H1 (cell line): ENCODE results near the gene PLEKHN1. TPM values are rescaled to one million over a fixed set of nuclear protein-coding genes. Genes with fewer than 3 reads are reported as not detected.

Experiments
- CTCF ChIA-PET: fragments of 300-600 bp; sonication (Branson Sonifier 250); formaldehyde crosslinking; loops from one replicate; lab custom pipeline; 2021; ENCODE audit not compliant: partially characterized antibody; lab: Charles Lee
- POLR2A ChIA-PET: fragments of 300-600 bp; sonication (Branson Sonifier 250); formaldehyde crosslinking; loops from one replicate; lab custom pipeline; 2021; ENCODE audit warnings: inconsistent platforms; ENCODE audit not compliant: partially characterized antibody; lab: Charles Lee
- DNase-seq, 2 experiments: peaks; one replicate each; pipeline versions ENCODE4 v3.0.0 to v3.0.0-alpha.2; 2010 to 2022; ENCODE audit warnings: low spot score in 2 of 2, low read depth in 1 of 2, mixed read lengths in 1 of 2
- FAIRE-seq: peaks from 2 replicates; lab custom pipeline; 2011; peaks lifted over from hg19 to GRCh38; lab: Jason Lieb, UNC
- H2AFZ ChIP-seq: 2 replicates; pipeline ENCODE4 v1.8.1; 2012; ENCODE audit warnings: low read length, inconsistent platforms
- H2AK5ac ChIP-seq: 2 replicates; pipeline ENCODE4 v1.6.1; 2013; ENCODE audit warnings: low read depth, low read length
- H2BK120ac ChIP-seq: replicated peaks from 2 replicates; pipeline ENCODE3; 2013; ENCODE audit warnings: low read depth, low read length, inconsistent platforms
- H2BK12ac ChIP-seq: 2 replicates; pipeline ENCODE4 v1.6.1; 2013; ENCODE audit warnings: low read depth, low read length
- H2BK15ac ChIP-seq: 2 replicates; pipeline ENCODE4 v1.6.1; 2013; ENCODE audit warnings: low read length
- H2BK20ac ChIP-seq: 2 replicates; pipeline ENCODE4 v1.6.1; 2013; ENCODE audit warnings: low read length
- H2BK5ac ChIP-seq: 2 replicates; pipeline ENCODE4 v1.6.1; 2013; ENCODE audit warnings: low read depth, low read length
- H3K14ac ChIP-seq: 2 replicates; pipeline ENCODE4 v1.6.1; 2013; ENCODE audit warnings: inconsistent platforms; ENCODE audit not compliant: insufficient read length
- H3K18ac ChIP-seq: 2 replicates; pipeline ENCODE4 v1.6.1; 2013; ENCODE audit warnings: low read length; ENCODE audit errors: extremely low read depth
- H3K23ac ChIP-seq: 2 replicates; pipeline ENCODE4 v1.6.1; 2013; ENCODE audit warnings: inconsistent platforms; ENCODE audit not compliant: insufficient read length
- H3K23me2 ChIP-seq: 2 replicates; pipeline ENCODE4 v1.6.1; 2013; ENCODE audit warnings: low read depth, low read length
- H3K27ac ChIP-seq: 2 replicates; pipeline ENCODE4 v1.6.1; 2011; ENCODE audit warnings: low read depth, low read length, inconsistent platforms
- H3K27me3 ChIP-seq, 4 experiments: replicated peaks in 1 of 4; 1 replicate in 1 of 4; 2 replicates in 3 of 4; pipeline versions ENCODE4 v1.6.1 to v1.8.1; 2011 to 2013; ENCODE audit warnings: low read length in 3 of 4, mild to moderate bottlenecking in 3 of 4, inconsistent platforms in 2 of 4, mixed read lengths in 2 of 4, moderate library complexity in 1 of 4; ENCODE audit not compliant: control insufficient read depth in 3 of 4, insufficient read depth in 3 of 4; ENCODE audit errors: extremely low read depth in 1 of 4
- H3K36me3 ChIP-seq, 4 experiments: 2 replicates each; pipeline versions ENCODE4 v1.6.1 to v1.8.1; 2011 to 2013; ENCODE audit warnings: mild to moderate bottlenecking in 4 of 4, low read length in 3 of 4, moderate library complexity in 2 of 4, control low read depth in 1 of 4, inconsistent platforms in 1 of 4; ENCODE audit not compliant: insufficient read depth in 4 of 4, control insufficient read depth in 2 of 4
- H3K4ac ChIP-seq: replicated peaks from 2 replicates; pipeline ENCODE3; 2013; ENCODE audit warnings: low read length, low read depth, mixed read lengths, inconsistent platforms; ENCODE audit not compliant: insufficient read length
- H3K4me1 ChIP-seq, 4 experiments: replicated peaks in 1 of 4; 1 replicate in 1 of 4; 2 replicates in 3 of 4; pipeline versions ENCODE4 v1.6.1 to v1.8.1; 2011 to 2013; ENCODE audit warnings: low read length in 3 of 4, inconsistent platforms in 2 of 4, mixed read lengths in 1 of 4; ENCODE audit not compliant: insufficient read depth in 4 of 4, control insufficient read depth in 3 of 4
- H3K4me2 ChIP-seq, 2 experiments: 2 replicates each; pipeline versions ENCODE4 v1.6.1 to v1.8.1; 2011 to 2013; ENCODE audit warnings: low read depth in 2 of 2, low read length in 2 of 2, control low read depth in 1 of 2, inconsistent platforms in 1 of 2, mild to moderate bottlenecking in 1 of 2; ENCODE audit not compliant: insufficient read depth in 1 of 2
- H3K4me3 ChIP-seq, 4 experiments: fragments of 200-600, 300-600 bp in 1 of 4; sonication (generic), shearing (Covaris generic), sonication (Bioruptor Twin) in 1 of 4; 2 replicates each; pipeline versions ENCODE4 v1.5.1 to v1.8.1; 2011 to 2016; ENCODE audit warnings: low read length in 4 of 4, low read depth in 3 of 4, control low read depth in 2 of 4, inconsistent platforms in 2 of 4, mild to moderate bottlenecking in 2 of 4, mixed read lengths in 1 of 4, moderate library complexity in 1 of 4; ENCODE audit not compliant: insufficient read depth in 2 of 4; ENCODE audit errors: extremely low read depth in 1 of 4
- H3K56ac ChIP-seq: replicated peaks from 2 replicates; pipeline ENCODE3; 2013; ENCODE audit warnings: low read depth, mild to moderate bottlenecking, mixed read lengths, low read length, inconsistent platforms; ENCODE audit not compliant: insufficient read length
- H3K79me1 ChIP-seq: 2 replicates; pipeline ENCODE4 v1.6.1; 2013; ENCODE audit warnings: low read depth, low read length, control low read depth
- H3K79me2 ChIP-seq, 2 experiments: 2 replicates each; pipeline versions ENCODE4 v1.6.1 to v1.8.1; 2012 to 2013; ENCODE audit warnings: low read length in 2 of 2, mild to moderate bottlenecking in 2 of 2, inconsistent platforms in 1 of 2; ENCODE audit not compliant: insufficient read depth in 2 of 2, control insufficient read depth in 1 of 2
- H3K9ac ChIP-seq, 4 experiments: replicated peaks in 1 of 4; 1 replicate in 1 of 4; 2 replicates in 3 of 4; pipeline versions ENCODE4 v1.6.1 to v1.8.1; 2011 to 2013; ENCODE audit warnings: low read depth in 3 of 4, low read length in 3 of 4, control low read depth in 2 of 4, mild to moderate bottlenecking in 2 of 4, moderate library complexity in 2 of 4, inconsistent platforms in 1 of 4; ENCODE audit errors: extremely low read depth in 1 of 4
- H3K9me3 ChIP-seq, 2 experiments: 2 replicates each; pipeline versions ENCODE4 v1.6.1 to v1.8.1; 2012 to 2013; ENCODE audit warnings: mild to moderate bottlenecking in 2 of 2, moderate library complexity in 2 of 2, control low read depth in 1 of 2, inconsistent platforms in 1 of 2, low read depth in 1 of 2, low read length in 1 of 2, mixed read lengths in 1 of 2; ENCODE audit not compliant: insufficient read depth in 2 of 2
- H4K20me1 ChIP-seq, 2 experiments: replicated peaks in 1 of 2; 2 replicates each; pipeline versions ENCODE3 to v1.8.1; 2011 to 2013; ENCODE audit warnings: inconsistent platforms in 2 of 2, low read length in 2 of 2, mild to moderate bottlenecking in 1 of 2; ENCODE audit not compliant: insufficient read depth in 2 of 2, control insufficient read depth in 1 of 2
- H4K5ac ChIP-seq: 2 replicates; pipeline ENCODE4 v1.6.1; 2013; ENCODE audit warnings: low read length, low read depth, mixed read lengths, inconsistent platforms; ENCODE audit not compliant: insufficient read length
- H4K8ac ChIP-seq: 2 replicates; pipeline ENCODE4 v1.8.0; 2013; ENCODE audit warnings: mild to moderate bottlenecking, moderate library complexity, low read length, inconsistent platforms; ENCODE audit not compliant: insufficient read depth; ENCODE audit errors: extremely low read depth
- H4K91ac ChIP-seq: replicated peaks from 2 replicates; pipeline ENCODE3; 2013; ENCODE audit warnings: low read length, mixed read lengths, inconsistent platforms; ENCODE audit not compliant: insufficient read length
- CEBPB ChIP-seq: IDR thresholded peaks from 2 replicates; pipeline ENCODE4 v1.6.1; 2012; ENCODE audit warnings: low read depth, low read length
- CREB1 ChIP-seq: IDR thresholded peaks from 2 replicates; pipeline ENCODE4 v1.6.1; 2012; ENCODE audit warnings: inconsistent platforms
- EGR1 ChIP-seq: IDR thresholded peaks from 2 replicates; pipeline ENCODE4 v1.6.1; 2011; ENCODE audit warnings: low read depth, low read length, borderline replicate concordance
- JUN ChIP-seq: IDR thresholded peaks from 2 replicates; pipeline ENCODE4 v1.6.1; 2011; ENCODE audit warnings: low read depth, mild to moderate bottlenecking, improper control_type of control experiment, low read length
- NRF1 ChIP-seq: IDR thresholded peaks from 2 replicates; pipeline ENCODE4 v1.6.1; 2011; ENCODE audit warnings: mild to moderate bottlenecking, low read depth, low read length, improper control_type of control experiment
- POLR2A ChIP-seq, 2 experiments: IDR thresholded peaks; 1 replicate in 1 of 2; 2 replicates in 1 of 2; pipeline ENCODE4 v1.6.1; 2011; ENCODE audit warnings: low read depth in 2 of 2, low read length in 2 of 2, mild to moderate bottlenecking in 2 of 2; ENCODE audit errors: control extremely low read depth in 1 of 2
- POU5F1 ChIP-seq: IDR thresholded peaks from 2 replicates; pipeline ENCODE4 v1.6.1; 2011; ENCODE audit warnings: low read depth, mild to moderate bottlenecking, low read length, moderate library complexity
- SIN3A ChIP-seq, 2 experiments: IDR thresholded peaks in 1 of 2; conservative IDR thresholded peaks in 1 of 2; 2 replicates each; pipeline ENCODE4 v1.6.1; 2011 to 2012; ENCODE audit warnings: low read length in 2 of 2, improper control_type of control experiment in 1 of 2, low read depth in 1 of 2, mild to moderate bottlenecking in 1 of 2
- SP1 ChIP-seq: IDR thresholded peaks from 2 replicates; pipeline ENCODE4 v1.6.1; 2011; ENCODE audit warnings: low read depth, low read length
- SUZ12 ChIP-seq: fragments of 200-600 bp; sonication (generic); IDR thresholded peaks from 2 replicates; pipeline ENCODE4 v1.6.1; 2012; ENCODE audit warnings: mild to moderate bottlenecking, inconsistent platforms, low read length, moderate library complexity, mixed read lengths
- TBP ChIP-seq: IDR thresholded peaks from 2 replicates; pipeline ENCODE4 v1.6.1; 2011; ENCODE audit warnings: low read depth, low read length, improper control_type of control experiment
- WGBS, 2 experiments: shearing (Covaris generic) in 1 of 2; methylation state at CpG; one replicate each; pipeline versions ENCODE4 v1.1.6 to v1.1.7; 2013 to 2015; ENCODE audit warnings: low lambda C conversion rate in 2 of 2, mixed read lengths in 2 of 2, inconsistent platforms in 1 of 2, low coverage in 1 of 2, missing lambda C conversion rate in 1 of 2; ENCODE audit not compliant: insufficient replicate concordance in 2 of 2, insufficient coverage in 1 of 2, insufficient read length in 1 of 2; ENCODE audit errors: extremely low coverage in 1 of 2, missing lambda C conversion rate in 1 of 2; 5-methylcytosine and 5-hydroxymethylcytosine counted together
- polyA plus RNA-seq, 7 experiments: library from polyadenylated mRNA; depleted of rRNA in 3 of 7; stranded (reverse) in 5 of 7; unstranded in 2 of 7; fragments of >200 nt in 5 of 7; fragments of 200-250 nt in 2 of 7; gene quantifications; 1 replicate in 5 of 7; 2 replicates in 1 of 7; 4 replicates in 1 of 7; pipeline versions ENCODE4 v1.2.1 to v1.2.3, GENCODE V29; 2011 to 2013; ENCODE audit warnings: missing spikeins in 2 of 7, mixed read lengths in 2 of 7
- total RNA-seq: library from RNA; stranded (reverse); fragmentation: NEBNext Ultra II Directional; extraction: Animal tissue kit (Norgen Biotek cat#: 25700); gene quantifications from 2 replicates; pipeline ENCODE4 v1.2.1, GENCODE V29; 2021
- TF ChIP-seq, protein P1 (sequence below), 3 experiments: IDR thresholded peaks; 1 replicate in 2 of 3; 2 replicates in 1 of 3; pipeline versions ENCODE4 v1.5.1 to v1.6.1; 2011; ENCODE audit warnings: low read length in 3 of 3, mild to moderate bottlenecking in 3 of 3, inconsistent platforms in 2 of 3, low read depth in 1 of 3, moderate library complexity in 1 of 3; ENCODE audit not compliant: insufficient read depth in 1 of 3; ENCODE audit errors: control extremely low read depth in 1 of 3

The PLEKHN1 gene
- total and polyA plus RNA-seq, 2 of the 8 experiments (the other 6 are each of a cell fraction or from before 2014, with no cell fraction given), result 0.39 to 1.5 TPM

DNA sequence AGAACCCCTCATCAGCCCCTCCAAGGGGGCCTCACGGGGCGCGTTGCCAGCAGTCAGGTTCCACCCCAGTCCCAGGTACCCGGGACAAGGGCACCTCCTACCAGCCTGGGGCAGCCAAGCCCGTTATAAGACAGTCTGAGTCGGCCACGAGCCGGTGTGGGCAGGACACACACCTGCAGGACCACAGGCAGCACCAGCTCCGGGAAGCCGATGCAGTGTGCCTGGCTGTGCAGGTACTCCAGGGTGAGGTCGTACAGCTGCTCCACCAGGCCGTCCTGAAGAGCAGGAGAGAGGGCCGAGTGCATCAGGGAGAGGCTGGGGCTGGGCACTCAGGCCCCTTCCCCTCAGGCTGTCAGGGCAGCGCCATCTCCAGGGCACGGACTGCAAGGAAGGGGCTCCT lies 18.3 kb upstream of the PLEKHN1 start:
- no peak overlapping the region for H3K14ac ChIP-seq
- H2AK5ac ChIP-seq, result no peak overlapping the region
- CTCF ChIA-PET, result interaction anchor here (0.6 to 1.9 kb wide), 3 partner anchors 10 to 243 kb away, joined by 3 to 6 read pairs (median 4); no protein-coding TSS in a partner anchor
- H2BK20ac ChIP-seq, result no peak overlapping the region
- H2BK15ac ChIP-seq, result no peak overlapping the region
- POLR2A ChIA-PET, result interaction anchor here (1.2 kb wide), 1 partner anchor 8 kb away, joined by 3 read pairs; no protein-coding TSS in a partner anchor
- peaks cover 2 to 47% (median 35%) of the 10 kb centered on the region in 4 experiments for H3K36me3 ChIP-seq
- H3K56ac ChIP-seq, result no peak overlapping the region
- H3K79me2 ChIP-seq, result no peaks in the 10 kb centered on the region; a peak in 1 of 4 replicates
- H3K4me3 ChIP-seq, result no peak overlapping the region
- no peak overlapping the region for H3K27ac ChIP-seq
- H3K79me1 ChIP-seq, result peaks cover 8% of the 10 kb centered on the region
- no peak overlapping the region for H4K8ac ChIP-seq
- no peak for FAIRE-seq
- H4K91ac ChIP-seq, result no peak overlapping the region
- 85% methylated on average over 8 of the region's 15 CpGs; no CpG with 5 or more reads in 1 of the 2 experiments for WGBS, 2 experiments
- no peak overlapping the region for H2BK12ac ChIP-seq
- no peak overlapping the region for H2AFZ ChIP-seq
- TF ChIP-seq SUZ12 (no peak), POLR2A (IDR thresholded peaks at IDR 0.05; ENCODE audit: control extremely low read depth in 1 of 2, low read depth in 2 of 2, low read length in 2 of 2) (no peak), POU5F1 (no peak), JUN (no peak), TBP (no peak), CEBPB (no peak), EGR1 (no peak), CREB1 (no peak), NRF1 (no peak), SP1 (no peak), SIN3A (conservative IDR thresholded peaks at IDR 0.05 in 1 of 2, IDR thresholded peaks at IDR 0.05 in 1 of 2; ENCODE audit: low read depth in 1 of 2, low read length in 2 of 2) (no peak)
- TF ChIP-seq, protein P1, sequence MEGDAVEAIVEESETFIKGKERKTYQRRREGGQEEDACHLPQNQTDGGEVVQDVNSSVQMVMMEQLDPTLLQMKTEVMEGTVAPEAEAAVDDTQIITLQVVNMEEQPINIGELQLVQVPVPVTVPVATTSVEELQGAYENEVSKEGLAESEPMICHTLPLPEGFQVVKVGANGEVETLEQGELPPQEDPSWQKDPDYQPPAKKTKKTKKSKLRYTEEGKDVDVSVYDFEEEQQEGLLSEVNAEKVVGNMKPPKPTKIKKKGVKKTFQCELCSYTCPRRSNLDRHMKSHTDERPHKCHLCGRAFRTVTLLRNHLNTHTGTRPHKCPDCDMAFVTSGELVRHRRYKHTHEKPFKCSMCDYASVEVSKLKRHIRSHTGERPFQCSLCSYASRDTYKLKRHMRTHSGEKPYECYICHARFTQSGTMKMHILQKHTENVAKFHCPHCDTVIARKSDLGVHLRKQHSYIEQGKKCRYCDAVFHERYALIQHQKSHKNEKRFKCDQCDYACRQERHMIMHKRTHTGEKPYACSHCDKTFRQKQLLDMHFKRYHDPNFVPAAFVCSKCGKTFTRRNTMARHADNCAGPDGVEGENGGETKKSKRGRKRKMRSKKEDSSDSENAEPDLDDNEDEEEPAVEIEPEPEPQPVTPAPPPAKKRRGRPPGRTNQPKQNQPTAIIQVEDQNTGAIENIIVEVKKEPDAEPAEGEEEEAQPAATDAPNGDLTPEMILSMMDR (IDR thresholded peaks at IDR 0.05; ENCODE audit: control extremely low read depth in 1 of 3, insufficient read depth in 1 of 3, low read depth in 1 of 3, low read length in 3 of 3), result no peak
- H3K23me2 ChIP-seq, result no peaks in the 10 kb centered on the region
- peaks cover under 1 to 5% (median 3%) of the 10 kb centered on the region in 4 experiments; a peak in 6 of 7 replicates for H3K4me1 ChIP-seq
- H2BK120ac ChIP-seq, result no peak overlapping the region
- no peak overlapping the region for H3K4ac ChIP-seq
- no peak overlapping the region for H2BK5ac ChIP-seq
- peaks cover 22 to 44% of the 10 kb centered on the region in 2 experiments for H4K20me1 ChIP-seq
- H3K9me3 ChIP-seq, result no peaks in the 10 kb centered on the region
- H3K27me3 ChIP-seq, result peaks cover 2 to 9% (median 8%) of the 10 kb centered on the region in 4 experiments; a peak in 6 of 7 replicates
- no peak overlapping the region for H3K9ac ChIP-seq
- no peak for DNase-seq
- H4K5ac ChIP-seq, result no peak overlapping the region
- no peak overlapping the region for H3K23ac ChIP-seq
- H3K18ac ChIP-seq, result no peak overlapping the region
- no peak overlapping the region for H3K4me2 ChIP-seq
